Stimulated activated effector memory CD8-positive, alpha-beta T cell treated with anti-CD3 and anti-CD28 coated beads, Interleukin-12 subunit alpha, Interleukin-12 subunit beta, amount 100 ng/mL, for 72 hours (primary cell): ENCODE measurements around the gene RPRD1A.
"Not testable (repeated sequence)": the region's sequence is repeated elsewhere in the genome, so short reads cannot be mapped to it uniquely, and the experiment has no call there.

Source experiments
- ATAC-seq: fragments of 150-1000 bp; cut with Tn5 transposase; 2 replicates; pipeline ENCODE4 v1.10.0; 2021
- DNase-seq, 2 donors: peaks; one replicate each; pipeline ENCODE4 v3.0.0; 2021 to 2022; ENCODE audit warnings: low spot score in 2 of 2
- H3K27ac Mint-ChIP-seq: one replicate; pipeline ENCODE4 v1.8.0; 2022; ENCODE audit warnings: mild to moderate bottlenecking, mixed read lengths
- H3K36me3 Mint-ChIP-seq: one replicate; pipeline ENCODE4 v1.8.0; 2022; ENCODE audit warnings: mild to moderate bottlenecking, mixed read lengths
- H3K4me1 Mint-ChIP-seq: one replicate; pipeline ENCODE4 v1.8.0; 2022; ENCODE audit warnings: mixed read lengths
- H3K4me3 Mint-ChIP-seq: one replicate; pipeline ENCODE4 v1.8.0; 2022; ENCODE audit warnings: mild to moderate bottlenecking, mixed read lengths
- H3K9me3 Mint-ChIP-seq: one replicate; pipeline ENCODE4 v1.8.0; 2022; ENCODE audit warnings: mixed read lengths

Gene RPRD1A

DNA sequence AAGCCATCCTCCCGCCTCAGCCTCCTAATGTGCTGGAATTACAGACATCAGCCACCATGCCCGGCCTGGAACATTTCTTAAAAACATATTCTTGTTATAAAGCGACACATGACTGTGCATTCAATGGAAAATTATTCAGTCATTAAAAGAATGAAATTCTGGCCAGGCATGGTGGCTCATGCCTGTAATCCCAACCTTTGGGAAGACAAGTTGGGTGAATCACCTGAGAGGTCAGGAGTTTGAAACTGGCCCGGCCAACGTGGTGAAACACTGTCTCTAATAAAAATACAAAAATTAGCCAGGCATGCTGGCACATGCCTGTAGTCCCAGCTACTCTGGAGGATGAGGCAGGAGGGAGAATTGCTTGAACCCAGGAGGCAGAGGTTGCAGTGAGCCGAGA lies 21.6 kb upstream of the RPRD1A start:
- no peak for ATAC-seq
- peaks cover 15% of the 10 kb centered on the region for H3K4me1 Mint-ChIP-seq
- no peaks in the 10 kb centered on the region for H3K9me3 Mint-ChIP-seq
- H3K27ac Mint-ChIP-seq = peak overlapping the region; percentile 26
- H3K4me3 Mint-ChIP-seq = no peak overlapping the region
- no peak for DNase-seq
- H3K36me3 Mint-ChIP-seq = no peaks in the 10 kb centered on the region

DNA sequence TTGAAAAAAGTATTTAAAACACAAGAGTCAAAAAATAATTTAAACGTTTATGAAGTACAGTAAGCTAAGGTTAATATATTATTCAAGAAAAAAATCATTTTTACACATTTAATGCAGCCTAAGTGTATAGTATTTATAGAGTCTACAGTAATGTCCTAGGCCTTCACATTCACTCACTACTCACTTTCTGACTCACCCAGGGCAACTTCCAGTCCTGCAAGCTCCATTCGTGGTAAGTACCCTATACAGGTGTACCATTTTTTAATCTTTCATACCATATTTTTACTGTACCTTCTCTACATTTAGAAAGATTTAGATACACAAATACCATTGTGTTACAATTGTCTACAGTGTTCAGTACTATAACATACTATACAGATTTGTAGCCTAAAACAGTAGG lies 20.9 kb upstream of the RPRD1A start:
- Mint-ChIP-seq H3K4me3 (no peak overlapping the region), H3K36me3 (no peaks in the 10 kb centered on the region), H3K4me1 (peaks cover 18% of the 10 kb centered on the region), H3K9me3 (no peaks in the 10 kb centered on the region), H3K27ac (no peak overlapping the region)
- ATAC-seq = no peak
- DNase-seq = no peak

DNA sequence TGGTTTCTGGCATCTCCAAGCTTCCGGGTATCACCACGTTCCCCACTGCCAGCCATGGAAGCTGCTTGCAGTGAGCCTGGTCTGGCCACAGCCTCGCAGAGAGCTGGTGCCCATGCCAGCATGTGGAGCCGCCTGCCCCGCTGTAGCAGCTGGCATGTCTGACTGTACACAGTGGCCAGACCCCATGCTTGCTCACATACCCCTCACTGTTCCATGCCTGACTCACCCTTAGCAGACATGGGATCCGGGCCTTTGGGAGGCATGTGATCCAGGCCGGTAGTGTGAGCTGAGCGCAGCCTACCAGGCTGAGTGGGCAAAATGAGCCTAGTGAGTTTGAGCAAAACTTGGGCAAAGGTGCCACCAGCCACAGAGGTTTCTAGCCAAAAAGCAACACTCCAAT lies 18.8 kb upstream of the RPRD1A start:
- Mint-ChIP-seq H3K36me3 (no peaks in the 10 kb centered on the region), H3K4me1 (peaks cover 9% of the 10 kb centered on the region), H3K27ac (no peak overlapping the region), H3K4me3 (no peak overlapping the region), H3K9me3 (peaks cover 3% of the 10 kb centered on the region)
- peak; percentile 31 for ATAC-seq
- no peak for DNase-seq

DNA sequence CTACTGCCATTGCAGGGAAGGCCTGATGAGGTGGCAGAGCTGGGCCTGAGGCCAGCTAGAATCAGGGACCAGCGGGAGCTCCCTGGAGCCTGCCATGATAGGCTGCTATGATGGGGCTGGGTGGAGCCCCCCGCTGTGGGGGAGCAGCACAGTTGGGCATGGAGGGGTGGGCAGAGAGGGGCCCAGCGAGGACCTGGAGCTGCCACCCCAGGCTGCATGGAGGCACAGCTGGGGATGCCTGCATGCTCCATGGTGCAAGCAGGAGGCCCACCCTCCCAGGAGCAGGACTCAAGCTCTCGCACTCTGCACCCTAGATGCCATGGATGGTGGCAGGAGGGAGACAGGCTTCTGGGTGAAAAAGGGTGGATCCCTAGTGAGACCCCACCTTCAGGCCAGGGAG lies 17.8 kb upstream of the RPRD1A start:
- no peak for DNase-seq
- no peak overlapping the region for H3K4me3 Mint-ChIP-seq
- H3K9me3 Mint-ChIP-seq = peaks cover 11% of the 10 kb centered on the region
- H3K4me1 Mint-ChIP-seq = peaks cover 9% of the 10 kb centered on the region
- no peak for ATAC-seq
- no peak overlapping the region for H3K27ac Mint-ChIP-seq
- no peaks in the 10 kb centered on the region for H3K36me3 Mint-ChIP-seq

DNA sequence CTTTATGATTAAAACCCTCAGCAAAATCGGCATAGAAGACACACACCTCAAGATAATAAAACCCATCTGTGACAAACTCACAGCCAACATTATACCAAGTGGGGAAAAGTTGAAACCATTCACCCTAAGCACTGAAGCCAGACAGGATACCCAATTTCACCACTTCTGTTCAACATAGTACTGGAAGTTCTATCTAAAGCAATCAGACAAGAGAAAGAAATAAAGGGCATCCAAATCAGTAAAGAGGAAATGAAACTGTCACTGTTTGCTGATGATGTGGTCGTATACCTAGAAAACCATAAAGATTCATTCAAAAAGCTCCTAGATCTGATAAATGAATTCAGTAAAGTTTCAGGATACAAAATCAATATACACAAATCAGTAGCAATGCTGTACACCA lies 16.4 kb upstream of the RPRD1A start:
- no peak for DNase-seq
- Mint-ChIP-seq H3K4me3 (no peak overlapping the region), H3K9me3 (peaks cover 11% of the 10 kb centered on the region), H3K27ac (no peak overlapping the region), H3K4me1 (peaks cover 9% of the 10 kb centered on the region), H3K36me3 (no peaks in the 10 kb centered on the region)
- no peak for ATAC-seq

DNA sequence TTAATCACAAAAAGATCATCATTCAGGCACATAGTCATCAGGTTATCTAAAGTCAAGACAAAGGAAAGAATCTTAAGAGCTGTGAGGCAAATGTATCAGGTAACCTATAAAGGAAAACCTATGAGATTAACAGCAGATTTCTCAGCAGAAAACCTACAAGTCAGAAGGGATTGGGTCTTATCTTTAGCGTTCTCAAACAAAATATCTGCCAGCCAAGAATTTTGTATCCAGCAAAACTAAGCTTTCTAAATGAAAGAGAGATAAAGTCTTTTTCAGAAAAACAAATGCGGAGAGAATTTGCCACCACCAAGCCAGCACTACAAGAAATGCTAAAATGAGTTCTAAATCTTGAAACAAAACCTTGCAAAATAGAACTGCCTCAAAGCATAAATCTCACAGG lies 13.8 kb upstream of the RPRD1A start:
- DNase-seq, ATAC-seq, H3K4me3 Mint-ChIP-seq, H3K4me1 Mint-ChIP-seq, H3K36me3 Mint-ChIP-seq, H3K27ac Mint-ChIP-seq: not testable (repeated sequence)
- H3K9me3 Mint-ChIP-seq = peaks cover 11% of the 10 kb centered on the region

DNA sequence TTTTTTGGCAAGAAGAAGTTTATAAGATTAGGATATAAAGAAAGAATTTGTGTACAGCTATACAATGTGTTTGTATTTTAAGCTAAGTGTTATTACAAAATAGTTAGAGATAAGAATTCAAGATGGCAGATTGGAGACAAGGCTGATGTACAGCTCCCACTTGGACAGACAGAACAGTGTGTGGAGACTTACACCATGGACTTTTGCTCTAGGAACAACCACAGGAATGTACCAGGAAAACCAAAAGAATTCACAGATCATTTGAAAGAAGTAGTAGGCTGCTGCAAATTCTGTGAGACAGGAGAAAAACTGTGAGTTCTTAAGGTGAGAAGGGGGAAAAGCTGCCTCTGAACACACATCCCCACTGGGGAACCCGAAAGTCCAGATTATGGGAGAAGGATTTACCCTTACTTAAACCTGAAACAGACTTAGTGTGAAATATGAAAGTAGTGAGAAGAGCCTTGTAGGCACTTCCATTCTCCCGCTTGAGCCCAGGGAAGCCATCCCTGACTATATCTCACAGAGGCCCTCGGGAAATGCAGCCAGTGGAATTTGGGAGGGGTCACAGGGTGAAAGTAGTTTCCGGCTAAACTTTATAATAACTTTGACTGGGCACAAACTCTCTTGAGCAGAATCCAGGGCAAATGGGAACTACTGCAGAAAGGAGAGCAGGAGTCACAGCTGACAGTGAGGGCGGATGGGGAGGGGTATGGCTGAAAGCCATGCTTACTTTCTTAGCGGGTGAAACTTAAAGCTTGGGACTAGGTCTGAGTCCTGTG lies 11.6 kb upstream of the RPRD1A start:
- no peak for DNase-seq
- Mint-ChIP-seq H3K9me3 (peaks cover 11% of the 10 kb centered on the region), H3K27ac (no peak overlapping the region)

DNA sequence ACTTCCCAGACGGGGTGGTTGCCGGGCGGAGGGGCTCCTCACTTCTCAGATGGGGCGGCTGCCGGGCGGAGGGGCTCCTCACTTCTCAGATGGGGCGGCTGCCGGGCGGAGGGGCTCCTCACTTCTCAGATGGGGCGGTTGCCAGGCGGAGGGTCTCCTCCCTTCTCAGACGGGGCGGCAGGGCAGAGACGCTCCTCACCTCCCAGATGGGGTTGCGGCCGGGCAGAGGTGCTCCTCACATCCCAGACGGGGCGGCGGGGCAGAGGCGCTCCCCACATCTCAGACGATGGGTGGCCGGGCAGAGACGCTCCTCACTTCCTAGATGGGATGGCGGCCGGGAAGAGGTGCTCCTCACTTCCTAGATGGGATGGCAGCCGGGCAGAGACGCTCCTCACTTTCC lies 10.4 kb upstream of the RPRD1A start:
- H3K27ac Mint-ChIP-seq, H3K4me3 Mint-ChIP-seq, H3K4me1 Mint-ChIP-seq, ATAC-seq, H3K36me3 Mint-ChIP-seq, DNase-seq: not testable (repeated sequence)
- peaks cover 11% of the 10 kb centered on the region for H3K9me3 Mint-ChIP-seq

More for the DNA sequence above, 11.6 kb upstream of the RPRD1A start:
- Mint-ChIP-seq H3K36me3 (no peaks in the 10 kb centered on the region), H3K4me3 (no peak overlapping the region), H3K4me1 (peaks cover 6% of the 10 kb centered on the region)
- no peak for ATAC-seq

DNA sequence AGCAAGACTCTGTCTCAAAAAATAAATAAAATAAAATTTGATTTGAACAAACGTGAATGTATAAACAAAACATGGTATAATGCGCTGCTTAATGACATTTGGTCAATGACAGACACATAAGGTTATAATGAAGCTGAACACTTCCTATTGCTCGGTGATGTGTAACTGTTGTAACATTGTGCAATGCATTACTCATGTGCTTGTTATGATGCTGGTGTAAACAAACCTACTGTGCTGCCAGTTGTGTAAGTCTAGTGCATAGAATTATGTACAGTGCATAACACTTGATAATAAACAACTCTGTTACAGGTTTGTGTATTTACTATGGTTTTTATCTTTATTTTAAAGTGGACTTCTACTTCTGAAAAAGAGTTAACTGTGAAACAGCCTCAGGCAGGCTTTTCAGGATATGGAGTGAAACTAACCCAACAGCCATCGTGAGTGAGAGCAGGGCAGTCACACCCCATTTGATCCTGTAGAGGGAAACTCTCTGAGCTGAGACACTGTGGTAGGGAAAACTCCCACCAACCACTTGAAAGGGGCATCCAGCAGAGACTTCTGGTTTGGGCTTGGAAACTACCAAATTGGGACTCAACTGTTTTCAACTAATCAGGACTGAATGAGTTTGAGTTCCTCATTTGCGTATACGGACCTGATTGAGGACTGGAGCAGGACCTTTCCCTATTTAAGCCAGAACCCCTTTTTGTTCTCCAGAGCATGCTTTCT lies 8.7 kb upstream of the RPRD1A start:
- H3K9me3 Mint-ChIP-seq = peaks cover 7% of the 10 kb centered on the region
- H3K36me3 Mint-ChIP-seq = no peaks in the 10 kb centered on the region
- H3K4me3 Mint-ChIP-seq = no peak overlapping the region
- H3K4me1 Mint-ChIP-seq = no peaks in the 10 kb centered on the region
- ATAC-seq = no peak
- DNase-seq = no peak
- no peak overlapping the region for H3K27ac Mint-ChIP-seq

DNA sequence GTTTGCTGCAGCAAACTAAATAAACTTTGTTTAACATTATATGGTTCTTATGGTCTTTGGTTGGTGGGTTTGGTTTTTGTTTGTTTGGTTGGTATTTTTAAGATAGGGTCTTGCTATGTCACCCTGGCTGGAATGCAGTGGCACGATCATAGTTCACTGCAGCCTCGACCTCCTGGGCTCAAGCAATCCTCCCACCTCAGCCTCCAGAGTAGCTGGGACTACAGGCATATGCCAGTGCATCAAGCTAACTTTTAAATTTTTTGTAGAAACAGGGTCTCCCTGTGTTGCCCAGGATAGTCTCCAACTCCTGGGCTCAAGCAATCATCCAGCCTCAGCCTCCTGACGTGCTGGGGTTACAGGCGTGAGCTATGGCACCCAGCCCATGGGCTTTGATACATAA lies 7.1 kb upstream of the RPRD1A start:
- H3K9me3 Mint-ChIP-seq = no peaks in the 10 kb centered on the region
- H3K4me1 Mint-ChIP-seq = no peaks in the 10 kb centered on the region
- no peak overlapping the region for H3K4me3 Mint-ChIP-seq
- DNase-seq (no peak), ATAC-seq (no peak)
- H3K36me3 Mint-ChIP-seq = no peaks in the 10 kb centered on the region
- H3K27ac Mint-ChIP-seq = no peak overlapping the region

DNA sequence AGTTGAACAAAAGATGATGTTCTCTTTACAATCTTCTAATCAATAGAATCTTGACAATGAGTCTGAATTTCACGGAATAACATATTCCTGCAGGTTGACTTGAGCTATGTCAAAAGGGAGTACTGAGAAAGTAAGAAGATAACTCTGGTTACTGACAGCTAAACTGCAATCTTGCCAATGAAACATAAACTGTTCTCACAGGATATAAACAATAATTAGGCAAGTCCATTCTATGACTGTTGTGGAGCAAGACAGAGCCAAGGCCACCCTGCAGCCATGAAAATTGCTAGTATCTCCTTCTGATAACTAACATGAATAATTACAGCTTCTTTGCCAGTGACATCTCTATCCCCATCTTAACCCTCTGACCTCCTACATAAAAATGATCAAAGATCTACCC lies 6.3 kb upstream of the RPRD1A start:
- H3K9me3 Mint-ChIP-seq = no peaks in the 10 kb centered on the region
- H3K4me1 Mint-ChIP-seq = no peaks in the 10 kb centered on the region
- H3K27ac Mint-ChIP-seq = no peak overlapping the region
- DNase-seq (no peak), ATAC-seq (no peak)
- no peaks in the 10 kb centered on the region for H3K36me3 Mint-ChIP-seq
- H3K4me3 Mint-ChIP-seq = no peak overlapping the region

DNA sequence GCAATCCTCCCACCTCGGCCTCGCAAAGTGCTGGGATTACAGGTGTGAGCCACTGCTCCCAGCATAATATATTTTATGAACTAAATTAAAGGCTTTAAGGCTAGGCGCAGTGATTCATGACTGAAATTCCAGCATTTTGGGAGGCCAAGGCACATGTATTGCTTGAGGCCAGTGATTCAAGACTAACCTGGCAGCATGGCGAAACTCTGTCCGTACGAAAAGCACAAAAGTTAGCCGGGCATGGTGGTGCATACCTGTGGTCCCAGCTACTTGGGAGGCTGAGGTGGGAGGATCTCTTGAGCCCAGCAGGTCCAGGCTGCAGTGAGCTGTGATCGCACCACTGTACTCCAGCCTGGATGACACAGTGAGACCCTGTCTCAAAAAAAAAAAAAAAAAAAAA lies 5.0 kb upstream of the RPRD1A start:
- H3K36me3 Mint-ChIP-seq = not testable (repeated sequence)

DNA sequence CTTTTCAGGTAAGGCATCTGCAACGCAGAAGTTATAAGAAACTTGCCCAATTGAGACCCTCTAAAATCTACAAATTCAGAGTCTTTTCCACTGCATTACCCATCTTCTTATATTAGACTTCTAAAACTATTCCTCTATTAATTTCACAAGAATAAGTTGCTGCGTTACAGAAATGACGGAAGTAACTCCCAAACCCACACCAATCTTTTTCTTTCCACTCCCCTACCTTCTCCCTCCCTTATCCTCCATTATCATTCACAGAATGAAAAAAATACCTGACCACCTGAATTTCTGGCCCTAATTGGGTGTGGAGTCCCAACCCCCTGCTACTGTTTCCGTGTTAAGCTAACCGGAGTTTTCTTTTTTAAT lies 689 bp downstream of the RPRD1A start:
- no peak for ATAC-seq
- Mint-ChIP-seq H3K4me1 (peaks cover 19% of the 10 kb centered on the region), H3K4me3 (peak overlapping the region; percentile 87), H3K36me3 (peaks cover 13% of the 10 kb centered on the region), H3K9me3 (no peaks in the 10 kb centered on the region), H3K27ac (peak overlapping the region; percentile 97)
- DNase-seq = no peak

More for the DNA sequence above, 5.0 kb upstream of the RPRD1A start:
- not testable (repeated sequence) for H3K27ac Mint-ChIP-seq, H3K4me3 Mint-ChIP-seq, ATAC-seq, DNase-seq, H3K4me1 Mint-ChIP-seq, H3K9me3 Mint-ChIP-seq

DNA sequence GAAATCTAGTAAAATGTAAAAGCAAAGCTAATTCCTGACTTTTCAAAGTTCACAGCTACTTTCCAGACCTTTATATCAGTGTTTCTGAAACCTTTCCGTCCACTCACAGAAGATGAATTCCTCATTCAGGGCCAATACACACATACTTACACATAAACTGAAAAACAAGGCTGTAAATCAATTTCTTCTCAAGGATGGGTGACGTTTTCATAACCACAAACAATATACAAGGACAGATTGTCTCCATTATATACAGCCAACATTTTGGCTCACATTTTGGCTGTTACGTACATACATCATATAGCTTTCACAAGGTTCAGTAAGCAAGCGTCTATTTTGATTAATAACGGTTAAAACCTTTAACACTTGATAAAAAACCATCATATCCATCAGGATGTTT lies 1.4 kb downstream of the RPRD1A start:
- Mint-ChIP-seq H3K27ac (no peak overlapping the region), H3K4me1 (peaks cover 19% of the 10 kb centered on the region), H3K4me3 (peak overlapping the region; percentile 87), H3K9me3 (no peaks in the 10 kb centered on the region), H3K36me3 (peaks cover 13% of the 10 kb centered on the region)
- ATAC-seq (no peak), DNase-seq (no peak)

DNA sequence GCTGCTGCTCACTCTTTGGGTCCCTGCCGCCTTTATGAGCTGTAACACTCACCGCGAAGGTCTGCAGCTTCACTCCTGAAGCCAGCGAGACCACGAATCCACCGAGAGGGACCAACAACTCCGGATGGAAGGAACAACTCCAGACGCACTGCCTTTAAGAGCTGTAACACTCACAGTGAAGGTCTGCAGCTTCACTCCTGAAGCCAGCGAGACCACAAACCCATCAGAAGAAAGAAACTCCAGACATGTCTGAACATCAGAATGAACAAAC lies 2.6 kb downstream of the RPRD1A start:
- H3K9me3 Mint-ChIP-seq, DNase-seq, H3K4me3 Mint-ChIP-seq, ATAC-seq, H3K27ac Mint-ChIP-seq: not testable (repeated sequence)
- Mint-ChIP-seq H3K36me3 (peaks cover 13% of the 10 kb centered on the region), H3K4me1 (peaks cover 19% of the 10 kb centered on the region)

DNA sequence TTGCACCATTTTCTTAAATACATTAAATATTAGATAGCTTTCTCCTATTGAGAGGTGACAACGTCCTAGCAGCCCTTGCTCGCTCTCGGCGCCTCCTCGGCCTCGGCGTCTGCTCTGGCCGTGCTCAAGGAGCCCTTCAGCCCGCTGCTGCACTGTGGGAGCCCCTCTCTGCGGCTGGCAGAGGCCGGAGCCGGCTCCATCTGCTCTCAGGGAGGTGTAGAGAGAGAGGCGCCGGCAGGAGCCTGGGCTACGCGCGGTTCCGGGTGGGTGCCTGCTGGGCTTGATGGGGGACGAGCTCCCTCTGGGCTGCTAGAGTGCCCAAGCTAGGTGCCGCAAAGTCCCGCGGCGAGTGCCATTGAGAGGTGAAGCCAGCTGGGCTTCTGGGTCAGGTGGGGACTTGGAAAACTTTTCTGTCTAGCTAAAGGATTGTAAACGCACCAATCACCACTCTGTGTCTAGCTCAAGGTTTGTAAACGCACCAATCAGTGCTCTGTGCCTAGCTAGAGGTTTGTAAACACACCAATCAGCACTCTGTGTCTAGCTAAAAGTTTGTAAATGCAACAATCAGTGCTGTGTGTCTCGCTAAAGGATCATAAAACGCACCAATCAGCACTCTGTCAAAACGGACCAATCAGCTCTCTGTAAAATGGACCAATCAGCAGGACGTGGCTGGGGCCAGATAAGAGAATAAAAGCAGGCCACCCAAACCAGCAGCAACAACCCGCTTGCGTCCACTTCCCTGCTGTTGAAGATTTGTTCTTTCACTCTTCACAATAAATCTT lies 3.1 kb downstream of the RPRD1A start:
- Mint-ChIP-seq H3K4me3 (no peak overlapping the region), H3K36me3 (peaks cover 13% of the 10 kb centered on the region), H3K4me1 (peaks cover 19% of the 10 kb centered on the region), H3K27ac (no peak overlapping the region), H3K9me3 (no peaks in the 10 kb centered on the region)
- ATAC-seq (no peak), DNase-seq (no peak)
